ENCODE data around the gene PABPC1L2B.
"Not testable (repeated sequence)": the region's sequence is repeated elsewhere in the genome, so short reads cannot be mapped to it uniquely, and the experiment has no call there.

PABPC1L2B gene

GRCh38 chrX:73002733-73003132, at the start of gene PABPC1L2B:
Gene PABPC1L2B (plus strand): TSS chrX:73002939. CDS start chrX:73003643, 704 bp downstream.
- not testable (repeated sequence) for DNase-seq

DNA sequence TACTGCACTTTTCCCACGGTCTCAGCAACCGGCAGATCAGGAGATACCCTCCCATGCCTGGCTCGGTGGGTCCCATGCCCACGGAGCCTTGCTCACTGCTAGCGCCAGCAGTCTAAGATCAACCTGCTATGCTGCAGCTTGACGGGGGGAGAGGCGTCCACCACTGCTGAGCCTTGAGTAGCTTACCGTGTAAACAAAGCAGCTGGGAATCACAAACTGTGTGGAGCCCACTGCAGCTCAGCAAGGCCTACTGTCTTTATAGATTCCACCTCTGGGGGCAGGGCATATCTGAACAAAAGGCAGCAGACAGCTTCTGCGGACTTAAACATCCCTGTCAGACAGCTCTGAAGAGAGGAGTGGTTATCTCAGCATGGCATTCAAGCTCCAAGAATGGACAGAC, 42.8 kb upstream of the PABPC1L2B start:
- not testable (repeated sequence) for DNase-seq

DNA sequence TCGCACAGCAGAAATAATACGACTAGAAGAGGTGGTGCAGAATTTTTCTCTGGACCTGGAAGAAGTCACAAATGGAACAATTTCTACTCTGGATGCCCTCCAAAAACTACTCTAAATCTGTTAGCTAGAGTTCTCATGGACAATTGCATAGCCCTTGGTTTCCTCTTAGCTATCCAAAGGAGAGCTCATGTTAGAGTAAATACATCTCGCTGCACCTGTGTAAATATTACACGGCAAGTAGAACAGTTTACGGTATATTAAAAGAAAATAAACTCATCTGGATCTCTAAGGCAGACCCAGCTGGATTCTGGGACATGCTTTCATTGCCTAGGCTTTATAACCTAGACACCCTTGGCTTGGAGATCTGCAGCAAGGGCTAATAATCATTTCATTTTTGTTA, 30.9 kb upstream of the PABPC1L2B start:
- not testable (repeated sequence) for DNase-seq

DNA sequence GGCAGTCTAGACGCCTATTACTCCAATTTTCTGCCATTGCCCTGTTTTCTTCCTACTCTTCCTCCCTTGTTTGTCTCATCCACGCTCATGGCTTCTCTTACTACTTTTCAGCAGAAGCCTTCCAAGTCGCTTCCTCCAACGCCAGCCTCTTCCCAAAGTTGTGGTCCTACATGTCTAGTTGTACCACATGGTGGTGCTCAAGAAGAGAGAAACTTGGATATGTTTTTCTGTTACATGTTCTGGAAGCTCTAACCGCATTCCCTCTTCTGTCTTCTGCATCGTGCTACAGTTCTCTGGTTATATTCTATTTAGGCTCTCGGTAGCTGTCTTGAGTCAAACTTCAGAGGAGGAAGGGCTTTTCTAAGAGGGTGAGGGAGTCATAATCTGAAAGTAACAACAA, 27.9 kb upstream of the PABPC1L2B start:
- not testable (repeated sequence) for DNase-seq

GRCh38 chrX:72980894-72981469, 21.8 kb upstream of the PABPC1L2B start:
- DNase-seq: not testable (repeated sequence)

- not testable (repeated sequence) for DNase-seq
These were observed 1.3 kb downstream of the PABPC1L2B start for GRCh38 chrX:73004032-73004431.

DNA sequence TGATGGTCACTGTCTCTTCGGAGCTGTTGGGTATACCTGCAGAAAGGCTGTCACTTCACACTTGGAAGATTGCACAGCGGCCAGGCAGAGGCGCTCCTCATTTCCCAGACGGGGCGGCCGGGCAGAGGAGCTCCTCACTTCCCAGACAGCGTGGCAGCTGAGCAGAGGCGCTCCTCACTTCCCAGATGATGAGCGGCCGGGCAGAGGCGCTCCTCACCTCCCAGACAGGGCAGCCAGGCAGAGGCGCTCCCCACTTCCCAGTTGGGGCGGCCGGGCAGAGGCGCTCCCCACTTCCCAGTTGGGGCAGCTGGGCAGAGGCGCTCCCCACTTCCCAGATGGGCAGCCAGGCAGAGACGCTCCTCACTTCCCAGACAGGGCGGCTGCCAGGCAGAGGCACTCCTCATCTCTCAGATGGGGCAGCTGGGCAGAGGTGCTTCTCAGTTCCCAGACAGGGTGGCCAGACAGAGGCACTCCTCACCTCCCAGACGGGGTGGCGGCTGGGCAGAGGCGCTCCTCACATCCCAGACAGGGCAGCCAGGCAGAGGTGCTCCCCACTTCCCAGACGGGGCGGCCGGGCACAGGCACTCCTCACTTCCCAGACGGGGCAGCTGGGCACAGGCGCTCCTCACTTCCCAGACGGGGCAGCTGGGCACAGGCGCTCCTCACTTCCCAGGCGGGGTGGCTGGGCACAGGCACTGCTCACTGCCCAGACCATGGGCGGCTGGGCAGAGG, 18.8 kb downstream of the PABPC1L2B start:
- no peak for DNase-seq

- not testable (repeated sequence) for DNase-seq
These were observed 19.3 kb downstream of the PABPC1L2B start for GRCh38 chrX:73022093-73022445.

GRCh38 chrX:73028876-73029275, 26.1 kb downstream of the PABPC1L2B start:
- no peak for DNase-seq
